CD8-positive, alpha-beta memory T cell (primary cell): Measurements from ENCODE around the gene ZNF18. TPM values are rescaled to one million over a fixed set of nuclear protein-coding genes. Genes with fewer than 3 reads are reported as not detected.

Experiments
- CTCF ChIA-PET: fragments of 350-600 bp; sonication (Branson Sonifier 250); formaldehyde crosslinking; loops from one replicate; lab custom pipeline; 2021; ENCODE audit warnings: antibody characterized with exemption; lab: Charles Lee
- POLR2A ChIA-PET: fragments of 350-600 bp; sonication (Branson Sonifier 250); formaldehyde crosslinking; loops from one replicate; lab custom pipeline; 2021; ENCODE audit warnings: antibody characterized with exemption; lab: Charles Lee
- DNase-seq, 5 donors: peaks; one replicate each; pipeline versions ENCODE4 v3.0.0 to v3.0.0-alpha.2; 2020 to 2022; ENCODE audit warnings: mixed read lengths in 1 of 5
- H3K27ac ChIP-seq: one replicate; pipeline ENCODE4 v1.7.0; 2013; ENCODE audit warnings: low read depth, mild to moderate bottlenecking, low read length, moderate library complexity
- H3K27me3 ChIP-seq: 2 replicates; pipeline ENCODE4 v1.7.0; 2013; ENCODE audit warnings: low read length, mild to moderate bottlenecking; ENCODE audit not compliant: insufficient read depth, poor library complexity, severe bottlenecking
- H3K36me3 ChIP-seq: 2 replicates; pipeline ENCODE4 v1.7.0; 2013; ENCODE audit warnings: mild to moderate bottlenecking, low read length, moderate library complexity; ENCODE audit not compliant: insufficient read depth
- H3K4me1 ChIP-seq: 2 replicates; pipeline ENCODE4 v1.7.0; 2013; ENCODE audit warnings: mild to moderate bottlenecking, low read length, moderate library complexity; ENCODE audit not compliant: insufficient read depth
- H3K4me3 ChIP-seq: 2 replicates; pipeline ENCODE4 v1.7.0; 2013; ENCODE audit warnings: mild to moderate bottlenecking, low read length
- H3K9me3 ChIP-seq: 2 replicates; pipeline ENCODE4 v1.7.0; 2013; ENCODE audit warnings: mild to moderate bottlenecking, low read length
- H3K27ac Mint-ChIP-seq, 8 donors: one replicate each; pipeline ENCODE4 v1.8.0; 2020 to 2021; ENCODE audit warnings: mixed read lengths in 8 of 8, mild to moderate bottlenecking in 6 of 8, inconsistent platforms in 3 of 8, moderate library complexity in 3 of 8
- H3K27me3 Mint-ChIP-seq, 2 donors: one replicate each; pipeline ENCODE4 v1.8.0; 2020 to 2021; ENCODE audit warnings: mixed read lengths in 2 of 2, mild to moderate bottlenecking in 1 of 2, moderate library complexity in 1 of 2
- H3K36me3 Mint-ChIP-seq, 3 donors: one replicate each; pipeline ENCODE4 v1.8.0; 2020 to 2021; ENCODE audit warnings: mixed read lengths in 3 of 3, inconsistent platforms in 1 of 3, mild to moderate bottlenecking in 1 of 3
- H3K4me1 Mint-ChIP-seq, 3 donors: one replicate each; pipeline ENCODE4 v1.8.0; 2020 to 2021; ENCODE audit warnings: mixed read lengths in 3 of 3, inconsistent platforms in 1 of 3, mild to moderate bottlenecking in 1 of 3
- H3K4me3 Mint-ChIP-seq, 7 donors: one replicate each; pipeline ENCODE4 v1.8.0; 2020 to 2021; ENCODE audit warnings: mixed read lengths in 7 of 7, mild to moderate bottlenecking in 6 of 7, moderate library complexity in 4 of 7, inconsistent platforms in 2 of 7
- H3K9me3 Mint-ChIP-seq, 5 donors: one replicate each; pipeline ENCODE4 v1.8.0; 2020 to 2022; ENCODE audit warnings: mixed read lengths in 5 of 5, mild to moderate bottlenecking in 3 of 5, moderate library complexity in 2 of 5, inconsistent platforms in 1 of 5
- polyA plus RNA-seq: library from polyadenylated mRNA; unstranded; fragments of 300-500 nt; fragmentation: Illumina TruSeq; gene quantifications from one replicate; pipeline ENCODE4 v1.2.3, GENCODE V29; 2021
- total RNA-seq, 2 experiments: library from RNA; stranded (reverse); gene quantifications; one replicate each; pipeline ENCODE4 v1.2.3, GENCODE V29; 2021

The ZNF18 gene
- 1 to 10 TPM; 5.7 to 7.2 TPM for total RNA-seq
- 9.1 TPM for polyA plus RNA-seq

GRCh38 chr17:11997147-11997971, at the start of gene ZNF18:
ZNF18 (minus strand) TSS chr17:11997475; CDS start chr17:11992829, 4,646 bp downstream.
- Mint-ChIP-seq H3K9me3 (no peaks in the 10 kb centered on the region), H3K4me1 (peaks cover 24 to 41% (median 37%) of the 10 kb centered on the region in 3 donors), H3K36me3 (peaks cover 0 to 20% (median 2%) of the 10 kb centered on the region in 3 donors), H3K27ac (peak within 1 kb of the TSS; percentile 86 to 99 (median 94)), H3K4me3 (peak within 1 kb of the TSS; percentile 93 to 99 (median 95)), H3K27me3 (peaks cover 0 to 4% of the 10 kb centered on the region in 2 donors)
- ChIA-PET CTCF (interaction anchor here (0.8 to 2.2 kb wide), 10 partner anchors 9 to 87 kb away, joined by 3 to 23 read pairs (median 4); partner anchors contain the start of gene MAP2K4), POLR2A (interaction anchor here (0.5 to 2.5 kb wide), 10 partner anchors 10 to 1021 kb away, joined by 3 to 85 read pairs (median 4); partner anchors contain the start of genes ELAC2 and MAP2K4)
- H3K9me3 ChIP-seq = no peaks in the 10 kb centered on the region
- no peaks in the 10 kb centered on the region for H3K27me3 ChIP-seq
- H3K4me3 ChIP-seq = peak within 1 kb of the TSS; percentile 96
- peaks cover 1% of the 10 kb centered on the region for H3K36me3 ChIP-seq
- peaks cover 4% of the 10 kb centered on the region for H3K4me1 ChIP-seq
- peak within 1 kb of the TSS; percentile 91 for H3K27ac ChIP-seq
- DNase-seq = peak; percentile 93 to 96 (median 94)

- Mint-ChIP-seq H3K4me1 (peaks cover 69 to 93% (median 89%) of the 10 kb centered on the region in 3 donors), H3K9me3 (no peaks in the 10 kb centered on the region), H3K27me3 (no peaks in the 10 kb centered on the region), H3K36me3 (peaks cover 0 to 1% (median 0%) of the 10 kb centered on the region in 3 donors), H3K4me3 (peak overlapping the region in 1 of 7 donors; percentile 29), H3K27ac (no peak overlapping the region)
- ChIA-PET POLR2A (no interaction called here), CTCF (interaction anchor here (1.1 kb wide), 1 partner anchor 9 kb away, joined by 3 read pairs; no protein-coding TSS in a partner anchor)
- Histone ChIP-seq H3K9me3 (no peaks in the 10 kb centered on the region), H3K27me3 (no peaks in the 10 kb centered on the region), H3K4me3 (no peak overlapping the region), H3K27ac (no peak overlapping the region), H3K4me1 (peaks cover 14% of the 10 kb centered on the region), H3K36me3 (no peaks in the 10 kb centered on the region)
- DNase-seq = no peak
Measured at GRCh38 chr17:12046786-12047185, 49.5 kb upstream of the ZNF18 start.

GRCh38 chr17:12043702-12044101, 46.4 kb upstream of the ZNF18 start:
- H3K27ac ChIP-seq = no peak overlapping the region
- Mint-ChIP-seq H3K4me3 (no peak overlapping the region), H3K36me3 (peaks cover 0 to 2% (median 1%) of the 10 kb centered on the region in 3 donors), H3K4me1 (peaks cover 69 to 91% (median 84%) of the 10 kb centered on the region in 3 donors), H3K27ac (no peak overlapping the region), H3K9me3 (no peaks in the 10 kb centered on the region), H3K27me3 (no peaks in the 10 kb centered on the region)
- no peaks in the 10 kb centered on the region for H3K27me3 ChIP-seq
- ChIA-PET CTCF (no interaction called here), POLR2A (no interaction called here)
- H3K4me3 ChIP-seq = no peak overlapping the region
- H3K4me1 ChIP-seq = peaks cover 6% of the 10 kb centered on the region
- H3K36me3 ChIP-seq = no peaks in the 10 kb centered on the region
- no peaks in the 10 kb centered on the region for H3K9me3 ChIP-seq
- DNase-seq = no peak

GRCh38 chr17:12041312-12041711, 44.0 kb upstream of the ZNF18 start:
- no peak for DNase-seq
- H3K4me1 ChIP-seq = peaks cover 6% of the 10 kb centered on the region
- no peaks in the 10 kb centered on the region for H3K9me3 Mint-ChIP-seq
- no peak overlapping the region for H3K27ac ChIP-seq
- H3K4me3 Mint-ChIP-seq = no peak overlapping the region
- no peaks in the 10 kb centered on the region for H3K27me3 ChIP-seq
- no peaks in the 10 kb centered on the region for H3K36me3 ChIP-seq
- peaks cover 0 to 5% (median 1%) of the 10 kb centered on the region in 3 donors for H3K36me3 Mint-ChIP-seq
- H3K27ac Mint-ChIP-seq = no peak overlapping the region
- POLR2A ChIA-PET = no interaction called here
- no peak overlapping the region for H3K4me3 ChIP-seq
- no peaks in the 10 kb centered on the region for H3K27me3 Mint-ChIP-seq
- H3K4me1 Mint-ChIP-seq = peaks cover 64 to 92% (median 85%) of the 10 kb centered on the region in 3 donors
- CTCF ChIA-PET = interaction anchor here (1.0 kb wide), 1 partner anchor 21 kb away, joined by 4 read pairs; no protein-coding TSS in a partner anchor
- no peaks in the 10 kb centered on the region for H3K9me3 ChIP-seq

- CTCF ChIA-PET = no interaction called here
- Mint-ChIP-seq H3K27me3 (no peaks in the 10 kb centered on the region), H3K27ac (no peak overlapping the region), H3K36me3 (peaks cover 0 to 10% (median 1%) of the 10 kb centered on the region in 3 donors), H3K4me3 (no peak overlapping the region), H3K9me3 (no peaks in the 10 kb centered on the region), H3K4me1 (peaks cover 58 to 90% (median 79%) of the 10 kb centered on the region in 3 donors)
- no peak overlapping the region for H3K27ac ChIP-seq
- no peaks in the 10 kb centered on the region for H3K36me3 ChIP-seq
- H3K4me1 ChIP-seq = peaks cover 6% of the 10 kb centered on the region
- no peak overlapping the region for H3K4me3 ChIP-seq
- no peaks in the 10 kb centered on the region for H3K9me3 ChIP-seq
- DNase-seq = no peak
- POLR2A ChIA-PET = no interaction called here
- no peaks in the 10 kb centered on the region for H3K27me3 ChIP-seq
Measured at GRCh38 chr17:12040478-12040877, 43.2 kb upstream of the ZNF18 start.

- no peaks in the 10 kb centered on the region for H3K36me3 ChIP-seq
- Mint-ChIP-seq H3K27ac (no peak overlapping the region), H3K4me3 (no peak overlapping the region), H3K27me3 (no peaks in the 10 kb centered on the region), H3K36me3 (peaks cover 0 to 20% (median 1%) of the 10 kb centered on the region in 3 donors), H3K9me3 (no peaks in the 10 kb centered on the region), H3K4me1 (peaks cover 46 to 80% (median 65%) of the 10 kb centered on the region in 3 donors)
- POLR2A ChIA-PET = no interaction called here
- no peak overlapping the region for H3K27ac ChIP-seq
- CTCF ChIA-PET = no interaction called here
- DNase-seq = no peak
- no peaks in the 10 kb centered on the region for H3K9me3 ChIP-seq
- no peaks in the 10 kb centered on the region for H3K4me1 ChIP-seq
- no peak overlapping the region for H3K4me3 ChIP-seq
- no peaks in the 10 kb centered on the region for H3K27me3 ChIP-seq
Measured at GRCh38 chr17:12037970-12038369, 40.7 kb upstream of the ZNF18 start.

- Histone ChIP-seq H3K4me1 (no peaks in the 10 kb centered on the region), H3K36me3 (no peaks in the 10 kb centered on the region), H3K27ac (no peak overlapping the region), H3K4me3 (no peak overlapping the region), H3K27me3 (no peaks in the 10 kb centered on the region), H3K9me3 (no peaks in the 10 kb centered on the region)
- POLR2A ChIA-PET = no interaction called here
- Mint-ChIP-seq H3K9me3 (no peaks in the 10 kb centered on the region), H3K36me3 (peaks cover 0 to 18% (median 0%) of the 10 kb centered on the region in 3 donors), H3K4me1 (peaks cover 46 to 76% (median 68%) of the 10 kb centered on the region in 3 donors), H3K27ac (no peak overlapping the region), H3K27me3 (no peaks in the 10 kb centered on the region), H3K4me3 (no peak overlapping the region)
- no peak for DNase-seq
- CTCF ChIA-PET = no interaction called here
Measured at GRCh38 chr17:12035673-12036072, 38.4 kb upstream of the ZNF18 start.

- ChIA-PET POLR2A (no interaction called here), CTCF (no interaction called here)
- H3K4me3 Mint-ChIP-seq = no peak overlapping the region
- no peaks in the 10 kb centered on the region for H3K9me3 Mint-ChIP-seq
- no peaks in the 10 kb centered on the region for H3K36me3 ChIP-seq
- no peak overlapping the region for H3K27ac Mint-ChIP-seq
- H3K27me3 ChIP-seq = no peaks in the 10 kb centered on the region
- H3K36me3 Mint-ChIP-seq = peaks cover 0 to 19% (median 0%) of the 10 kb centered on the region in 3 donors
- H3K27me3 Mint-ChIP-seq = no peaks in the 10 kb centered on the region
- no peaks in the 10 kb centered on the region for H3K9me3 ChIP-seq
- H3K4me1 ChIP-seq = no peaks in the 10 kb centered on the region
- DNase-seq = no peak
- no peak overlapping the region for H3K4me3 ChIP-seq
- no peak overlapping the region for H3K27ac ChIP-seq
- H3K4me1 Mint-ChIP-seq = peaks cover 42 to 76% (median 70%) of the 10 kb centered on the region in 3 donors
Measured at GRCh38 chr17:12034538-12034937, 37.3 kb upstream of the ZNF18 start.
